ENCODE measurements around the gene ARMC2. TPM values are rescaled to one million over a fixed set of nuclear protein-coding genes. Genes with fewer than 3 reads are reported as not detected.

Gene ARMC2
- polyA plus RNA-seq, 1 of the 3 experiments (the other 2 are of a cell fraction), result 2.4 TPM

DNA sequence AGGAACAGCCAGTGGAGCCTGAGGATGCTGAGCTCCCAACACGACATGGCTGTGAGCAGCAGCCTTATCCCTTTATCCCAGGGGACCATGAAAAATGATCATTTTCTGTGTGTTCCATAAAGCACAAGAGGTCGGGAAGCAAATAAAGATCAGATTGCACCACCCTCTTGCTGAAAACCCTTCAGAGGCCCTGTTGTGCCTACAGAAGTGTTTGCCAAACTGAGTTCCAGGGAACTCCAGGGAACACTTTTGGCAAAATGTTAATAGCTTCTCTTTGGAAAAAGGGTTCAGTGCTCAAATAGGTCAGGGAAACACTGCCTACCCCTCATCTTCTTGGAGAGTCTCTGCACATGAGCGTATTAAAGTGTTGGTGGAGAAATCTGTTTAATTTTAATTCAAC is 24.4 kb downstream of the ARMC2 start:
- Histone ChIP-seq H3K9ac (no peak overlapping the region), H3K27me3 (ENCODE audit: insufficient read depth) (no peaks in the 10 kb centered on the region), H3K9me2 (no peaks in the 10 kb centered on the region), H3K36me3 (replicated peaks in 1 of 2; ENCODE audit: control insufficient read depth in 1 of 2, insufficient read depth in 2 of 2, low read length in 1 of 2) (no peaks in the 10 kb centered on the region), H3K27ac (ENCODE audit: low read depth in 2 of 2, low read length in 1 of 2) (no peak overlapping the region), H3K4me1 (ENCODE audit: control insufficient read depth in 1 of 2, insufficient read depth in 2 of 2, low read depth in 1 of 2, low read length in 1 of 2) (no peaks in the 10 kb centered on the region), H3K79me2 (ENCODE audit: insufficient read depth) (no peaks in the 10 kb centered on the region), H3K4me2 (no peak overlapping the region), H2AFZ (ENCODE audit: low read depth) (no peak overlapping the region), H3K4me3 (ENCODE audit: low read depth in 2 of 2, low read length in 1 of 2) (no peak overlapping the region), H4K20me1 (ENCODE audit: insufficient read depth) (no peaks in the 10 kb centered on the region), H3F3A (replicated peaks; ENCODE audit: insufficient read depth) (no peaks in the 10 kb centered on the region), H3K9me3 (no peaks in the 10 kb centered on the region)
- TF ChIP-seq FOXJ3 (CRISPR knock-in tag; IDR thresholded peaks at IDR 0.05) (no peak), YY1 (IDR thresholded peaks at IDR 0.05; ENCODE audit: low read depth) (no peak), RFX5 (IDR thresholded peaks at IDR 0.05; ENCODE audit: low read length) (no peak), RAD21 (IDR thresholded peaks at IDR 0.05; ENCODE audit: low read length) (no peak), SMC3 (IDR thresholded peaks at IDR 0.05; ENCODE audit: low read depth, low read length) (no peak), JUND (IDR thresholded peaks at IDR 0.05) (no peak), GATA2 (CRISPR knock-in tag; IDR thresholded peaks at IDR 0.05) (no peak), NRF1 (IDR thresholded peaks at IDR 0.05; ENCODE audit: low read depth, low read length) (no peak), GABPA (IDR thresholded peaks at IDR 0.05; ENCODE audit: low read depth) (no peak), TAF1 (IDR thresholded peaks at IDR 0.05; ENCODE audit: borderline replicate concordance, low read depth, low read length) (no peak), ELF1 (IDR thresholded peaks at IDR 0.05) (no peak), POLR2AphosphoS5 (IDR thresholded peaks at IDR 0.05; ENCODE audit: low read depth, low read length) (no peak), RXRA (IDR thresholded peaks at IDR 0.05; ENCODE audit: borderline replicate concordance, low read depth) (no peak), TCF12 (IDR thresholded peaks at IDR 0.05) (no peak)
- TF ChIP-seq, protein P1, sequence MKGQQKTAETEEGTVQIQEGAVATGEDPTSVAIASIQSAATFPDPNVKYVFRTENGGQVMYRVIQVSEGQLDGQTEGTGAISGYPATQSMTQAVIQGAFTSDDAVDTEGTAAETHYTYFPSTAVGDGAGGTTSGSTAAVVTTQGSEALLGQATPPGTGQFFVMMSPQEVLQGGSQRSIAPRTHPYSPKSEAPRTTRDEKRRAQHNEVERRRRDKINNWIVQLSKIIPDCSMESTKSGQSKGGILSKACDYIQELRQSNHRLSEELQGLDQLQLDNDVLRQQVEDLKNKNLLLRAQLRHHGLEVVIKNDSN (IDR thresholded peaks at IDR 0.05; ENCODE audit: borderline replicate concordance, low read depth), result no peak
- TF ChIP-seq, protein P2, sequence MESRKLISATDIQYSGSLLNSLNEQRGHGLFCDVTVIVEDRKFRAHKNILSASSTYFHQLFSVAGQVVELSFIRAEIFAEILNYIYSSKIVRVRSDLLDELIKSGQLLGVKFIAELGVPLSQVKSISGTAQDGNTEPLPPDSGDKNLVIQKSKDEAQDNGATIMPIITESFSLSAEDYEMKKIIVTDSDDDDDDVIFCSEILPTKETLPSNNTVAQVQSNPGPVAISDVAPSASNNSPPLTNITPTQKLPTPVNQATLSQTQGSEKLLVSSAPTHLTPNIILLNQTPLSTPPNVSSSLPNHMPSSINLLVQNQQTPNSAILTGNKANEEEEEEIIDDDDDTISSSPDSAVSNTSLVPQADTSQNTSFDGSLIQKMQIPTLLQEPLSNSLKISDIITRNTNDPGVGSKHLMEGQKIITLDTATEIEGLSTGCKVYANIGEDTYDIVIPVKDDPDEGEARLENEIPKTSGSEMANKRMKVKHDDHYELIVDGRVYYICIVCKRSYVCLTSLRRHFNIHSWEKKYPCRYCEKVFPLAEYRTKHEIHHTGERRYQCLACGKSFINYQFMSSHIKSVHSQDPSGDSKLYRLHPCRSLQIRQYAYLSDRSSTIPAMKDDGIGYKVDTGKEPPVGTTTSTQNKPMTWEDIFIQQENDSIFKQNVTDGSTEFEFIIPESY (IDR thresholded peaks at IDR 0.05; ENCODE audit: borderline replicate concordance, low read depth), result no peak
- TF ChIP-seq, protein P3, sequence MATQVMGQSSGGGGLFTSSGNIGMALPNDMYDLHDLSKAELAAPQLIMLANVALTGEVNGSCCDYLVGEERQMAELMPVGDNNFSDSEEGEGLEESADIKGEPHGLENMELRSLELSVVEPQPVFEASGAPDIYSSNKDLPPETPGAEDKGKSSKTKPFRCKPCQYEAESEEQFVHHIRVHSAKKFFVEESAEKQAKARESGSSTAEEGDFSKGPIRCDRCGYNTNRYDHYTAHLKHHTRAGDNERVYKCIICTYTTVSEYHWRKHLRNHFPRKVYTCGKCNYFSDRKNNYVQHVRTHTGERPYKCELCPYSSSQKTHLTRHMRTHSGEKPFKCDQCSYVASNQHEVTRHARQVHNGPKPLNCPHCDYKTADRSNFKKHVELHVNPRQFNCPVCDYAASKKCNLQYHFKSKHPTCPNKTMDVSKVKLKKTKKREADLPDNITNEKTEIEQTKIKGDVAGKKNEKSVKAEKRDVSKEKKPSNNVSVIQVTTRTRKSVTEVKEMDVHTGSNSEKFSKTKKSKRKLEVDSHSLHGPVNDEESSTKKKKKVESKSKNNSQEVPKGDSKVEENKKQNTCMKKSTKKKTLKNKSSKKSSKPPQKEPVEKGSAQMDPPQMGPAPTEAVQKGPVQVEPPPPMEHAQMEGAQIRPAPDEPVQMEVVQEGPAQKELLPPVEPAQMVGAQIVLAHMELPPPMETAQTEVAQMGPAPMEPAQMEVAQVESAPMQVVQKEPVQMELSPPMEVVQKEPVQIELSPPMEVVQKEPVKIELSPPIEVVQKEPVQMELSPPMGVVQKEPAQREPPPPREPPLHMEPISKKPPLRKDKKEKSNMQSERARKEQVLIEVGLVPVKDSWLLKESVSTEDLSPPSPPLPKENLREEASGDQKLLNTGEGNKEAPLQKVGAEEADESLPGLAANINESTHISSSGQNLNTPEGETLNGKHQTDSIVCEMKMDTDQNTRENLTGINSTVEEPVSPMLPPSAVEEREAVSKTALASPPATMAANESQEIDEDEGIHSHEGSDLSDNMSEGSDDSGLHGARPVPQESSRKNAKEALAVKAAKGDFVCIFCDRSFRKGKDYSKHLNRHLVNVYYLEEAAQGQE (IDR thresholded peaks at IDR 0.05; ENCODE audit: low read depth, low read length), result no peak
- TF ChIP-seq, protein P4, sequence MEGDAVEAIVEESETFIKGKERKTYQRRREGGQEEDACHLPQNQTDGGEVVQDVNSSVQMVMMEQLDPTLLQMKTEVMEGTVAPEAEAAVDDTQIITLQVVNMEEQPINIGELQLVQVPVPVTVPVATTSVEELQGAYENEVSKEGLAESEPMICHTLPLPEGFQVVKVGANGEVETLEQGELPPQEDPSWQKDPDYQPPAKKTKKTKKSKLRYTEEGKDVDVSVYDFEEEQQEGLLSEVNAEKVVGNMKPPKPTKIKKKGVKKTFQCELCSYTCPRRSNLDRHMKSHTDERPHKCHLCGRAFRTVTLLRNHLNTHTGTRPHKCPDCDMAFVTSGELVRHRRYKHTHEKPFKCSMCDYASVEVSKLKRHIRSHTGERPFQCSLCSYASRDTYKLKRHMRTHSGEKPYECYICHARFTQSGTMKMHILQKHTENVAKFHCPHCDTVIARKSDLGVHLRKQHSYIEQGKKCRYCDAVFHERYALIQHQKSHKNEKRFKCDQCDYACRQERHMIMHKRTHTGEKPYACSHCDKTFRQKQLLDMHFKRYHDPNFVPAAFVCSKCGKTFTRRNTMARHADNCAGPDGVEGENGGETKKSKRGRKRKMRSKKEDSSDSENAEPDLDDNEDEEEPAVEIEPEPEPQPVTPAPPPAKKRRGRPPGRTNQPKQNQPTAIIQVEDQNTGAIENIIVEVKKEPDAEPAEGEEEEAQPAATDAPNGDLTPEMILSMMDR (IDR thresholded peaks at IDR 0.05), result no peak
- TF ChIP-seq, protein P5, sequence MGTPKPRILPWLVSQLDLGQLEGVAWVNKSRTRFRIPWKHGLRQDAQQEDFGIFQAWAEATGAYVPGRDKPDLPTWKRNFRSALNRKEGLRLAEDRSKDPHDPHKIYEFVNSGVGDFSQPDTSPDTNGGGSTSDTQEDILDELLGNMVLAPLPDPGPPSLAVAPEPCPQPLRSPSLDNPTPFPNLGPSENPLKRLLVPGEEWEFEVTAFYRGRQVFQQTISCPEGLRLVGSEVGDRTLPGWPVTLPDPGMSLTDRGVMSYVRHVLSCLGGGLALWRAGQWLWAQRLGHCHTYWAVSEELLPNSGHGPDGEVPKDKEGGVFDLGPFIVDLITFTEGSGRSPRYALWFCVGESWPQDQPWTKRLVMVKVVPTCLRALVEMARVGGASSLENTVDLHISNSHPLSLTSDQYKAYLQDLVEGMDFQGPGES (IDR thresholded peaks at IDR 0.05; ENCODE audit: low read depth, low read length), result no peak
- TF ChIP-seq, protein P6, sequence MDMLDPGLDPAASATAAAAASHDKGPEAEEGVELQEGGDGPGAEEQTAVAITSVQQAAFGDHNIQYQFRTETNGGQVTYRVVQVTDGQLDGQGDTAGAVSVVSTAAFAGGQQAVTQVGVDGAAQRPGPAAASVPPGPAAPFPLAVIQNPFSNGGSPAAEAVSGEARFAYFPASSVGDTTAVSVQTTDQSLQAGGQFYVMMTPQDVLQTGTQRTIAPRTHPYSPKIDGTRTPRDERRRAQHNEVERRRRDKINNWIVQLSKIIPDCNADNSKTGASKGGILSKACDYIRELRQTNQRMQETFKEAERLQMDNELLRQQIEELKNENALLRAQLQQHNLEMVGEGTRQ (IDR thresholded peaks at IDR 0.05; ENCODE audit: borderline replicate concordance, low read depth, low read length), result no peak
- 90% methylated on average over 3 of the region's 3 CpGs for WGBS (ENCODE audit: low lambda C conversion rate)
- ChIA-PET CTCF (interaction anchor here (1.0 kb wide), 1 partner anchor 330 kb away, joined by 4 read pairs; no protein-coding TSS in a partner anchor), POLR2A (no interaction called here)
- no peak for DNase-seq
